Stomach (tissue), 9 donors: ENCODE data around the gene CCSER1. TPM values are rescaled to one million over a fixed set of nuclear protein-coding genes. Genes with fewer than 3 reads are reported as not detected.
"Not testable (repeated sequence)": the region's sequence is repeated elsewhere in the genome, so short reads cannot be mapped to it uniquely, and the experiment has no call there.

Source experiments
- DNase-seq, 2 donors: peaks; one replicate each; pipeline versions ENCODE4 v3.0.0 to v3.0.0-alpha.2; 2013 to 2019
- H3K27ac ChIP-seq, 5 donors: fragments of 200-600 bp in 4 of 5; sonication (generic) in 4 of 5; one replicate each; pipeline ENCODE4 v1.5.1; 2013 to 2019; ENCODE audit warnings: mild to moderate bottlenecking in 1 of 5, moderate library complexity in 1 of 5
- H3K27me3 ChIP-seq, 3 donors: fragments of 200-600 bp; sonication (generic); one replicate each; pipeline ENCODE4 v1.5.1; 2017 to 2019; ENCODE audit warnings: mixed run types in 1 of 3
- H3K36me3 ChIP-seq, 4 donors: fragments of 200-600 bp; sonication (generic); 1 replicate in 3 of 4; 2 replicates in 1 of 4; pipeline ENCODE4 v1.5.1; 2016 to 2019
- H3K4me1 ChIP-seq, 4 donors: fragments of 200-600 bp; sonication (generic); one replicate each; pipeline ENCODE4 v1.5.1; 2016 to 2019
- H3K4me3 ChIP-seq, 4 donors: fragments of 200-600 bp; sonication (generic) in 3 of 4; one replicate each; pipeline ENCODE4 v1.5.1; 2016 to 2019; ENCODE audit warnings: mild to moderate bottlenecking in 1 of 4
- H3K9me3 ChIP-seq, 4 donors: fragments of 200-600 bp; sonication (generic); one replicate each; pipeline ENCODE4 v1.5.1; 2016 to 2019
- EP300 ChIP-seq: sonication (generic); formaldehyde crosslinking; IDR thresholded peaks from one replicate; pipeline ENCODE4 v1.6.1; 2017; ENCODE audit warnings: antibody characterized with exemption
- POLR2A ChIP-seq, 4 donors: fragments of 450-650 bp; IDR thresholded peaks; one replicate each; pipeline ENCODE4 v1.6.1; 2016; ENCODE audit warnings: antibody characterized with exemption in 4 of 4, control low read depth in 2 of 4, mild to moderate bottlenecking in 1 of 4, moderate library complexity in 1 of 4
- POLR2AphosphoS5 ChIP-seq, 3 donors: sonication (generic); formaldehyde crosslinking; IDR thresholded peaks; one replicate each; pipeline ENCODE4 v1.6.1; 2016; ENCODE audit warnings: antibody characterized with exemption in 3 of 3
- WGBS, 5 donors: extraction: QIAGEN DNeasy Blood & Tissue Kit in 3 of 5; methylation state at CpG; one replicate each; pipeline versions ENCODE4 v1.1.5 to v1.1.7; 2013 to 2018; 5-methylcytosine and 5-hydroxymethylcytosine counted together
- intact Hi-C: fragments of 100-400 bp; cut with DNase I; formaldehyde crosslinking; loops from one replicate; pipeline ENCODE4 v1.15.1; 2023; ENCODE audit warnings: low total_unique reads
- polyA plus RNA-seq, 3 donors: library from polyadenylated mRNA; stranded (reverse); fragments of 200-250 nt; gene quantifications; one replicate each; pipeline ENCODE4 v1.2.3, GENCODE V29; 2013
- total RNA-seq, 5 donors: library from RNA; depleted of rRNA; stranded (reverse); fragments of >200 nt; gene quantifications; one replicate each; pipeline versions ENCODE4 v1.1.0 to v1.2.3, GENCODE V29; 2014 to 2016
- TF ChIP-seq, protein P1 (sequence below), 7 experiments: fragments of 450-650 bp in 4 of 7; fragments of 200-600 bp in 3 of 7; sonication (generic) in 3 of 7; IDR thresholded peaks; one replicate each; pipeline ENCODE4 v1.5.1; 2016 to 2019; ENCODE audit warnings: antibody characterized with exemption in 7 of 7, control low read depth in 2 of 7, mild to moderate bottlenecking in 1 of 7
- donor health status: healthy with polysubstance abuse.
- donor health status: Bipolar disorder and iron deficiency.
- donor health status: healthy.

CCSER1 gene
- total and polyA plus RNA-seq, 8 donors: 0.33 to 149 (median 15.2) TPM

DNA sequence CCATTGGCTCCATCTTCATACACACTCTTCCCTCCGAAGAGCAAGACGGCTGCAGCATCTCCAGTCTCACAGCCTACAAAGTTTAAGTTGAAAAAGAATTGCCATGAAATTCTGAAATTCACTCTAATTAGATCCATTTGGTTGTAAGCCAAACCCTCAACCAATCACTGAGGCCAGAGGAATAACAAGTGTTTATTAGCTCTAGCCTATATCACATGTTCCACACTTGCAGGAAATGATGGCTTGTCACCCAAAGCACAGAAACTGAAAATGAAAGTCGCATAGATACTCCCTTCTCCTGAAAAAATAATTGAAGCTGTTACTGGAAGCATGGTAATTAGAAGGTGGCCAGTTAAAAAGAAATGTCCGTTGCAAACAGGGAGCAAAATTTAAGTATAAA lies 1071.8 kb downstream of the CCSER1 start:
- H3K27ac ChIP-seq: no peak overlapping the region
- H3K4me3 ChIP-seq: no peak overlapping the region
- no peaks in the 10 kb centered on the region for H3K4me1 ChIP-seq
- intact Hi-C loops: no loop called here
- H3K27me3 ChIP-seq: no peaks in the 10 kb centered on the region
- H3K36me3 ChIP-seq: no peaks in the 10 kb centered on the region
- no peaks in the 10 kb centered on the region for H3K9me3 ChIP-seq
- WGBS, 5 donors: 80 to 86% (median 83%) methylated on average over 4 of the region's 4 CpGs
- peak in 1 of 2 donors; percentile 4 for DNase-seq
- TF ChIP-seq, protein P1, sequence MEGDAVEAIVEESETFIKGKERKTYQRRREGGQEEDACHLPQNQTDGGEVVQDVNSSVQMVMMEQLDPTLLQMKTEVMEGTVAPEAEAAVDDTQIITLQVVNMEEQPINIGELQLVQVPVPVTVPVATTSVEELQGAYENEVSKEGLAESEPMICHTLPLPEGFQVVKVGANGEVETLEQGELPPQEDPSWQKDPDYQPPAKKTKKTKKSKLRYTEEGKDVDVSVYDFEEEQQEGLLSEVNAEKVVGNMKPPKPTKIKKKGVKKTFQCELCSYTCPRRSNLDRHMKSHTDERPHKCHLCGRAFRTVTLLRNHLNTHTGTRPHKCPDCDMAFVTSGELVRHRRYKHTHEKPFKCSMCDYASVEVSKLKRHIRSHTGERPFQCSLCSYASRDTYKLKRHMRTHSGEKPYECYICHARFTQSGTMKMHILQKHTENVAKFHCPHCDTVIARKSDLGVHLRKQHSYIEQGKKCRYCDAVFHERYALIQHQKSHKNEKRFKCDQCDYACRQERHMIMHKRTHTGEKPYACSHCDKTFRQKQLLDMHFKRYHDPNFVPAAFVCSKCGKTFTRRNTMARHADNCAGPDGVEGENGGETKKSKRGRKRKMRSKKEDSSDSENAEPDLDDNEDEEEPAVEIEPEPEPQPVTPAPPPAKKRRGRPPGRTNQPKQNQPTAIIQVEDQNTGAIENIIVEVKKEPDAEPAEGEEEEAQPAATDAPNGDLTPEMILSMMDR (IDR thresholded peaks at IDR 0.05): no peak
- TF ChIP-seq EP300: no peak
- TF ChIP-seq POLR2AphosphoS5 (IDR thresholded peaks at IDR 0.05): no peak
- no peak for TF ChIP-seq POLR2A (IDR thresholded peaks at IDR 0.05)

DNA sequence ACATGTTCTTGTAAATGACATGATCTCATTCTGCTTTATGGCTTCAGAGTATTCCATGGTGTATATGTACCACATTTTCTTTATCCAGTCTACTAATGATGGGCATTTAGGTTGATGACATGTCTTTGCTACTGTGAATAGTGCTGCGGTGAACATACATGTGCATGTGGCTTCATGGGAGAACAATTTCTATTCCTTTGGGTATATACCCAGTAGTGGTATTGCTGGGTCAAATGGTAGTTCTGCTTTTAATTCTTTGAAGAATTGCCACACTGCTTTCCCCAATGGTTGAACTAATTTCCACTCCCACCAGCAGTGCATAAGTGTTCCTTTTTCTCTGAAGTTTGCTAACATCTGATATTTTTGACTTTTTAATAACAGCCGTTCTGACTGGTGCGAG lies 1080.3 kb downstream of the CCSER1 start:
- H3K9me3 ChIP-seq: no peaks in the 10 kb centered on the region
- no peaks in the 10 kb centered on the region for H3K36me3 ChIP-seq
- intact Hi-C loops: no loop called here
- H3K4me3 ChIP-seq: no peak overlapping the region
- WGBS, 5 donors: 89 to 99% (median 95%) methylated on average over 3 of the region's 3 CpGs
- H3K27me3 ChIP-seq: no peaks in the 10 kb centered on the region
- H3K4me1 ChIP-seq: no peaks in the 10 kb centered on the region
- DNase-seq: no peak
- no peak overlapping the region for H3K27ac ChIP-seq
- TF ChIP-seq POLR2AphosphoS5 (IDR thresholded peaks at IDR 0.05): no peak
- TF ChIP-seq, protein P1 (IDR thresholded peaks at IDR 0.05): no peak
- TF ChIP-seq EP300: no peak
- TF ChIP-seq POLR2A (IDR thresholded peaks at IDR 0.05): no peak

DNA sequence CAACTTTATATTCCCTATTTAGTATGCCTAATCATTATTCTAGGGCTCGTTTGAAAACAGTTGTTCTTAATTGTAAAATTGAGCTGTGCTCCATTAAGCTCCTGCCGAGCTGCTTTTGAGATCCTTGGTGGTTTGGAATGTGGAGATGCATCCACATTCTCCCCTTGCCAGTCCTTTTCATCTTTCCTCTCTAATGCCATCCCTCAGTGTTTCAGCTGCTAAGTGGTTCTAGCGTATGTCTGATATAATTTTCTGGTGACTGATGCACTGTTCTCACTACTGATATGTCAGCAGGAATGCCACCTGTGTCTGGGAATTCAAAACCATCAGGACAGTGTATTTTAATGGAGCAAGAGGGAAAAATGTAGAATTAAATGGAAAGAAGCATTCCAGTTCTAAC lies 1085.0 kb downstream of the CCSER1 start:
- Histone ChIP-seq H3K4me1 (no peaks in the 10 kb centered on the region), H3K4me3 (no peak overlapping the region), H3K36me3 (no peaks in the 10 kb centered on the region), H3K27ac (no peak overlapping the region), H3K27me3 (no peaks in the 10 kb centered on the region), H3K9me3 (peaks cover 0 to 5% (median 0%) of the 10 kb centered on the region in 4 donors)
- DNase-seq: no peak
- intact Hi-C loops: no loop called here
- WGBS, 5 donors: 61 to 76% (median 68%) methylated on average over 3 of the region's 3 CpGs
- TF ChIP-seq EP300: no peak
- TF ChIP-seq, protein P1 (IDR thresholded peaks at IDR 0.05): no peak
- no peak for TF ChIP-seq POLR2A (IDR thresholded peaks at IDR 0.05)
- TF ChIP-seq POLR2AphosphoS5 (IDR thresholded peaks at IDR 0.05): no peak

DNA sequence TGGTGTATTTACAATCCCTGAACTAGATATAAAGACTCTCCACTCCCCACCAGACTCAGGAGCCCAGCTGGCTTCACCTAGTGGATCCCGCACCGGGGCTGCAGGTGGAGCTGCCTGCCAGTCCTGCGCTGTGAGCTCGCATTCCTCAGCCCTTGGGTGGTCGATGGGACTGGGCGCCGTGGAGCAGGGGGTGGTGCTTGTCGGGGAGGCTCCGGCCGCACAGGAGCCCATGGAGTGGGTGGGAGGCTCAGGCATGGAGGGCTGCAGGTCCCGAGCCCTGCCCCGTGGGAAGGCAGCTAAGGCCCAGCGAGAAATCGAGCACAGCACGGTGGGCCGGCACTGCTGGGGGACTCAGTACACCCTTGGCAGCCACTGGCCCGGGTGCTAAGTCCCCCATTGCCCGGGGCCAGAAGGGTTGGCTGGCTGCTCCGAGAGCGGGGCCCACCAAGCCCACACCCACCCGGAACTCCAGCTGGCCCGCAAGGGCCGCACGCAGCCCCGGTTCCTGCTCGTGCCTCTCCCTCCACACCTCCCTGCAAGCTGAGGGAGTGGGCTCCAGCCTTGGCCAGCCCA lies 1090.7 kb downstream of the CCSER1 start:
- intact Hi-C loops: not testable (repeated sequence)

DNA sequence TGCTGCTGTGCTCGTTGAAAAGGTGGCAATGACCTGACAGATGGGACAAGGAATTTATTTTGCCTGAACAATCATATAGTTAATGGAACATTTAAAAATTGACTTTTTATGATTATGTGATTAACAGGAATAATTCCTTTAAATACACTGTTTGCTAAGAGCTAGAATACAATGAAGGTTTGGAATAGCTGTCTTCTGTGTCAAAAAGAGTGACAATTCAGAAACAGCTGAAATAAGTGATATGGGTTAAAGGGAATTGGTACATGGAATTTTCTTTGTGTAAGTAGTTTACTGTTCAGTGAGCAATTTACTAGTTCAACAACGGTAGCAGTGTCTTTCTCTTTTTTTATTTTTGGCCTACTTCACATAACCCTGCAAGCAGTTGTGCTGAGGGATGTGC lies 1093.1 kb downstream of the CCSER1 start:
- WGBS, 5 donors: 62 to 74% (median 66%) methylated on average over 2 of the region's 2 CpGs
- Histone ChIP-seq H3K27me3 (no peaks in the 10 kb centered on the region), H3K36me3 (no peaks in the 10 kb centered on the region), H3K4me3 (no peak overlapping the region), H3K9me3 (peaks cover 0 to 5% (median 0%) of the 10 kb centered on the region in 4 donors), H3K4me1 (no peaks in the 10 kb centered on the region), H3K27ac (no peak overlapping the region)
- no peak for DNase-seq
- intact Hi-C loops: no loop called here
- TF ChIP-seq POLR2A (IDR thresholded peaks at IDR 0.05) (no peak), EP300 (no peak), POLR2AphosphoS5 (IDR thresholded peaks at IDR 0.05) (no peak)
- TF ChIP-seq, protein P1 (IDR thresholded peaks at IDR 0.05): no peak

More for the DNA sequence above, 1090.7 kb downstream of the CCSER1 start:
- H3K27ac ChIP-seq, H3K36me3 ChIP-seq, H3K9me3 ChIP-seq, H3K27me3 ChIP-seq, H3K4me1 ChIP-seq, H3K4me3 ChIP-seq, DNase-seq: not testable (repeated sequence)
- 95 to 100% (median 97%) methylated on average over 16 to 26 of the region's 26 CpGs for WGBS, 5 donors
